HepG2 (cell line): ENCODE data around the gene CACTIN. TPM values are rescaled to one million over a fixed set of nuclear protein-coding genes. Genes with fewer than 3 reads are reported as not detected.

ENCODE experiments used
- ATAC-seq: fragments of 200-7000 bp; cut with Tn5 transposase; 3 replicates; pipeline ENCODE4 v1.9.1; 2020; ENCODE audit warnings: mild to moderate bottlenecking, moderate library complexity
- BruUV-seq: library from RNA; stranded (reverse); fragments of 400-500 nt; replicated peaks from 2 replicates; lab custom pipeline; 2021; lab: Mats Ljungman, UMichigan
- CTCF ChIA-PET: fragments of 300-600 bp; formaldehyde crosslinking; extraction: SDS; loops from one replicate; lab custom pipeline; 2021; ENCODE audit warnings: low total read pairs, inconsistent platforms, low intra/inter-chr PET ratio; lab: Yijun Ruan, JAX
- POLR2A ChIA-PET: fragments of 350-600 bp; sonication (Branson Sonifier 250); formaldehyde crosslinking; loops from one replicate; lab custom pipeline; 2020; ENCODE audit warnings: antibody characterized with exemption, inconsistent platforms; lab: Yijun Ruan, JAX
- DNase-seq: peaks from one replicate; pipeline ENCODE4 v3.0.0-alpha.2; 2015; ENCODE audit warnings: low spot score
- FAIRE-seq: peaks from 3 replicates; lab custom pipeline; 2011; peaks lifted over from hg19 to GRCh38; lab: Jason Lieb, UNC
- H2AFZ ChIP-seq: one replicate; pipeline ENCODE4 v1.6.1; 2011; ENCODE audit warnings: low read length, inconsistent platforms
- H3K27ac ChIP-seq: fragments of 300-600 bp; 3 replicates; pipeline ENCODE4 v1.8.0; 2011; ENCODE audit warnings: mixed run types, mild to moderate bottlenecking, mixed read lengths, low read length, inconsistent platforms; ENCODE audit not compliant: insufficient read depth; ENCODE audit errors: extremely low read length
- H3K27me3 ChIP-seq, 2 experiments: fragments of 200-600 bp in 1 of 2; 2 replicates in 1 of 2; 3 replicates in 1 of 2; pipeline versions ENCODE4 v1.6.0 to v1.8.0; 2011; ENCODE audit warnings: low read length in 2 of 2, mild to moderate bottlenecking in 2 of 2, moderate library complexity in 2 of 2, inconsistent platforms in 1 of 2; ENCODE audit not compliant: insufficient read depth in 2 of 2, control insufficient read depth in 1 of 2
- H3K36me3 ChIP-seq, 2 experiments: fragments of 200-600 bp in 1 of 2; replicated peaks in 1 of 2; 2 replicates in 1 of 2; 3 replicates in 1 of 2; pipeline versions ENCODE4 v1.5.1 to v1.8.0; 2011; ENCODE audit warnings: low read length in 2 of 2, inconsistent platforms in 1 of 2; ENCODE audit not compliant: insufficient read depth in 2 of 2, control insufficient read depth in 1 of 2
- H3K4me1 ChIP-seq: 2 replicates; pipeline ENCODE4 v1.5.1; 2012; ENCODE audit warnings: low read length, inconsistent platforms; ENCODE audit not compliant: insufficient read depth
- H3K4me2 ChIP-seq: 2 replicates; pipeline ENCODE4 v1.6.0; 2011; ENCODE audit warnings: low read depth, low read length, inconsistent platforms
- H3K4me3 ChIP-seq, 3 experiments: fragments of 200-600 bp in 1 of 3; sonication (generic), shearing (Covaris generic) in 1 of 3; replicated peaks in 1 of 3; 2 replicates each; pipeline ENCODE4 v1.5.1; 2011 to 2016; ENCODE audit warnings: low read length in 3 of 3, inconsistent platforms in 2 of 3, low read depth in 2 of 3, mild to moderate bottlenecking in 2 of 3, control low read depth in 1 of 3, mixed read lengths in 1 of 3; ENCODE audit not compliant: insufficient read depth in 1 of 3
- H3K79me2 ChIP-seq: one replicate; pipeline ENCODE4 v1.6.1; 2011; ENCODE audit warnings: low read length, inconsistent platforms; ENCODE audit not compliant: insufficient read depth
- H3K9ac ChIP-seq: 2 replicates; pipeline ENCODE4 v1.6.0; 2011; ENCODE audit warnings: mild to moderate bottlenecking, low read depth, low read length, inconsistent platforms; ENCODE audit not compliant: insufficient read depth
- H3K9me3 ChIP-seq: 2 replicates; pipeline ENCODE4 v1.5.1; 2012; ENCODE audit warnings: mild to moderate bottlenecking, low read length
- H4K20me1 ChIP-seq: 2 replicates; pipeline ENCODE4 v1.6.0; 2011; ENCODE audit warnings: inconsistent platforms, mild to moderate bottlenecking, low read length, moderate library complexity; ENCODE audit not compliant: insufficient read depth
- AGO2 ChIP-seq: fragments of 200-400 bp; formaldehyde crosslinking; optimal IDR thresholded peaks from 2 replicates; pipeline ENCODE3; 2017; ENCODE audit warnings: mild to moderate bottlenecking, low read depth, low read length, moderate library complexity
- ATF7 ChIP-seq, 2 experiments: fragments of 450-650 bp in 1 of 2; sonication (generic) in 1 of 2; formaldehyde crosslinking in 1 of 2; IDR thresholded peaks; 2 replicates each; pipeline versions ENCODE4 v1.4.0 to v1.6.1; 2016 to 2020; ENCODE audit warnings: antibody characterized with exemption in 1 of 2, mild to moderate bottlenecking in 1 of 2, missing genetic modification reagents in 1 of 2
- DR1 ChIP-seq: sonication (generic); formaldehyde crosslinking; IDR thresholded peaks from 2 replicates; pipeline ENCODE4 v1.8.0; 2021; ENCODE audit warnings: mild to moderate bottlenecking, missing genetic modification reagents, inconsistent platforms
- ERF ChIP-seq: IDR thresholded peaks from 2 replicates; pipeline ENCODE4 v1.6.1; 2018; ENCODE audit warnings: missing biosample characterization, missing genetic modification reagents
- GFI1 ChIP-seq: sonication (generic); formaldehyde crosslinking; IDR thresholded peaks from 2 replicates; pipeline ENCODE4 v1.5.0; 2020; ENCODE audit warnings: missing genetic modification reagents, mild to moderate bottlenecking, borderline replicate concordance
- HNRNPL ChIP-seq: fragments of 200-400 bp; formaldehyde crosslinking; IDR thresholded peaks from 2 replicates; pipeline ENCODE4 v1.6.1; 2017; ENCODE audit warnings: mild to moderate bottlenecking, low read depth, low read length
- ISX ChIP-seq: sonication (generic); formaldehyde crosslinking; conservative IDR thresholded peaks from 2 replicates; pipeline ENCODE4 v1.5.0; 2020; ENCODE audit warnings: missing genetic modification reagents
- SYNCRIP ChIP-seq: fragments of 200-400 bp; formaldehyde crosslinking; IDR thresholded peaks from 2 replicates; pipeline ENCODE4 v1.6.1; 2018; ENCODE audit warnings: mild to moderate bottlenecking, low read depth, low read length; ENCODE audit not compliant: insufficient read depth
- ZBTB7B ChIP-seq: sonication (generic); formaldehyde crosslinking; IDR thresholded peaks from 2 replicates; pipeline ENCODE4 v1.4.0; 2020; ENCODE audit warnings: missing genetic modification reagents
- ZNF30 ChIP-seq: sonication (generic); formaldehyde crosslinking; IDR thresholded peaks from 2 replicates; pipeline ENCODE4 v1.5.0; 2020; ENCODE audit warnings: mild to moderate bottlenecking, missing genetic modification reagents
- ZNF343 ChIP-seq: sonication (generic); formaldehyde crosslinking; IDR thresholded peaks from 2 replicates; pipeline ENCODE4 v1.4.0; 2020; ENCODE audit warnings: mild to moderate bottlenecking, missing genetic modification reagents
- ZNF547 ChIP-seq: sonication (generic); formaldehyde crosslinking; IDR thresholded peaks from 2 replicates; pipeline ENCODE4 v1.5.1; 2020; ENCODE audit warnings: mild to moderate bottlenecking, missing genetic modification reagents
- ZNF768 ChIP-seq: sonication (generic); formaldehyde crosslinking; IDR thresholded peaks from 2 replicates; pipeline ENCODE4 v1.4.0; 2020; ENCODE audit warnings: missing genetic modification reagents
- WGBS: methylation state at CpG from one replicate; pipeline ENCODE4 v1.1.6; 2017; ENCODE audit warnings: low lambda C conversion rate; 5-methylcytosine and 5-hydroxymethylcytosine counted together
- in situ Hi-C: cut with HindIII; loops from 2 replicates; pipeline ENCODE4 v1.10.0; 2017; ENCODE audit warnings: low pct_unique_long_range_greater_than_20kb; ENCODE audit not compliant: extremely low pct_ligation_motif_present
- intact Hi-C: fragments of 100-400 bp; cut with micrococcal nuclease; formaldehyde crosslinking; loops from one replicate; pipeline ENCODE4 v1.10.0; 2022; ENCODE audit not compliant: unreplicated experiment
- polyA plus RNA-seq, 8 experiments: library from polyadenylated mRNA; depleted of rRNA in 3 of 8; stranded (reverse) in 7 of 8; unstranded in 1 of 8; fragments of >200 nt; fragmentation: Illumina TruSeq in 4 of 8; extraction: Trizol in 4 of 8; gene quantifications; 2 replicates each; pipeline versions ENCODE4 v1.2.1 to v1.2.3, GENCODE V29; 2011 to 2016; ENCODE audit warnings: low read depth in 4 of 8, missing spikeins in 1 of 8, mixed read lengths in 1 of 8; ENCODE audit not compliant: insufficient read depth in 1 of 8
- total RNA-seq, 5 experiments: library from RNA; depleted of rRNA; stranded (reverse); fragments of >200 nt; fragmentation: Illumina TruSeq; extraction: Trizol; gene quantifications; 2 replicates each; pipeline ENCODE4 v1.2.3, GENCODE V29; 2016; ENCODE audit warnings: low read depth in 1 of 5
- TF ChIP-seq, protein P1 (sequence below): sonication (generic); formaldehyde crosslinking; IDR thresholded peaks from 2 replicates; pipeline ENCODE4 v1.4.0; 2020; ENCODE audit warnings: mild to moderate bottlenecking, missing genetic modification reagents
- TF ChIP-seq, protein P2 (sequence below): sonication (generic); formaldehyde crosslinking; IDR thresholded peaks from 2 replicates; pipeline ENCODE4 v1.5.0; 2020; ENCODE audit warnings: missing genetic modification reagents
- TF ChIP-seq, protein P3 (sequence below): sonication (generic); formaldehyde crosslinking; IDR thresholded peaks from 2 replicates; pipeline ENCODE4 v1.4.0; 2020; ENCODE audit warnings: missing genetic modification reagents

CACTIN gene
- total and polyA plus RNA-seq, 2 of the 13 experiments (the other 11 are each of a cell fraction or from before 2014, with no cell fraction given) = 10.0 to 16.6 TPM

DNA sequence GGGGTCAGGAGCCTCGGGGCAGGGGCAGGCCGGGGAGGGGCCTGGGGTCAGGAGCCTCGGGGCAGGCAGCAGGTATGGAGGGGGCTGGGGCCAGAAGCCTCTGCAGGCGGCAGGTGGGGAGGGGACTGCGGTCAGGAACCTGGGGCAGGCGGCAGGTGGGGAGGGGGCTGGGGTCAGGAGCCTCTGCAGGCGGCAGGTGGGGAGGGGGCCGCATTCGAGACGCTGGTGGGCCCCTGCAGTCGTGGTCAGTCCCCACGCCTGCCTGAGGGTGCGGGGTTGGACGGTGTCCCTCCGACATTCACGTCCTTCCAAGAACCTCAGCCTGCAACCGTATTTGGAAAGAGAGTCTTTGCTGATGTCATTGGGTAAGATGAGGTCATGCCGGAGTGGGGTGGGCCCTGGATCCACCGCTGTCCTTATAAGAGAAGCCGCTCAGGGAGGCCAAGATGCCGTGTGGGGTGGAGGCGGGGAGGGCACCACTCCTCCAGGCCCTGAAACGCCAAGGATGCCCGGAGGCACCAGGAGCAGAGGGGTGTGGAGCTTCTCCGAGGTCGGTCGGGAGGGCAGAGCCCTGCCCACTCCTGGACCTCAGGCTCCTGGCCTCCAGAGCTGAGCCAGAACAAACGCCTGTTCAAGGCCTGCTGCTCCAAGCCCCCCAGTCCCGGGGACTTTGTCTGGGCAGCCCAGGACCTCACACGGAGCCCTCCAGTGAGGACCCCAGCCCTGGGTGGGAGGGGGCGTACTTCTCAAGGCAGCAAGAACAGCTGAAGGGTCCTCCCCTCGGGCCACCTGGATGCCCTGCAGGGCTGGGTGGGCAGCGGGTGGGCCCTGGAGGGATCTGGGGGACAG lies 43.6 kb upstream of the CACTIN start:
- TF ChIP-seq, protein P1, sequence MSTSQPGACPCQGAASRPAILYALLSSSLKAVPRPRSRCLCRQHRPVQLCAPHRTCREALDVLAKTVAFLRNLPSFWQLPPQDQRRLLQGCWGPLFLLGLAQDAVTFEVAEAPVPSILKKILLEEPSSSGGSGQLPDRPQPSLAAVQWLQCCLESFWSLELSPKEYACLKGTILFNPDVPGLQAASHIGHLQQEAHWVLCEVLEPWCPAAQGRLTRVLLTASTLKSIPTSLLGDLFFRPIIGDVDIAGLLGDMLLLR (CRISPR knock-in tag) = no peak
- TF ChIP-seq, protein P2, sequence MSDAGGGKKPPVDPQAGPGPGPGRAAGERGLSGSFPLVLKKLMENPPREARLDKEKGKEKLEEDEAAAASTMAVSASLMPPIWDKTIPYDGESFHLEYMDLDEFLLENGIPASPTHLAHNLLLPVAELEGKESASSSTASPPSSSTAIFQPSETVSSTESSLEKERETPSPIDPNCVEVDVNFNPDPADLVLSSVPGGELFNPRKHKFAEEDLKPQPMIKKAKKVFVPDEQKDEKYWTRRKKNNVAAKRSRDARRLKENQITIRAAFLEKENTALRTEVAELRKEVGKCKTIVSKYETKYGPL (CRISPR knock-in tag) = no peak
- TF ChIP-seq ATF7 (IDR thresholded peaks at IDR 0.05) (peak; percentile 11; the same call in 1 of the 2 replicates), ATF7 (CRISPR knock-in tag; IDR thresholded peaks at IDR 0.05) (no peak), ZNF768 (CRISPR knock-in tag) (no peak), GFI1 (CRISPR knock-in tag) (no peak), ZNF30 (no peak), ZNF343 (no peak), DR1 (CRISPR knock-in tag) (no peak), AGO2 (peak; percentile 21), SYNCRIP (no peak), ERF (CRISPR knock-in tag) (no peak), ZBTB7B (no peak), HNRNPL (no peak), ZNF547 (CRISPR knock-in tag) (no peak), ISX (CRISPR knock-in tag) (no peak)
- TF ChIP-seq, protein P3, sequence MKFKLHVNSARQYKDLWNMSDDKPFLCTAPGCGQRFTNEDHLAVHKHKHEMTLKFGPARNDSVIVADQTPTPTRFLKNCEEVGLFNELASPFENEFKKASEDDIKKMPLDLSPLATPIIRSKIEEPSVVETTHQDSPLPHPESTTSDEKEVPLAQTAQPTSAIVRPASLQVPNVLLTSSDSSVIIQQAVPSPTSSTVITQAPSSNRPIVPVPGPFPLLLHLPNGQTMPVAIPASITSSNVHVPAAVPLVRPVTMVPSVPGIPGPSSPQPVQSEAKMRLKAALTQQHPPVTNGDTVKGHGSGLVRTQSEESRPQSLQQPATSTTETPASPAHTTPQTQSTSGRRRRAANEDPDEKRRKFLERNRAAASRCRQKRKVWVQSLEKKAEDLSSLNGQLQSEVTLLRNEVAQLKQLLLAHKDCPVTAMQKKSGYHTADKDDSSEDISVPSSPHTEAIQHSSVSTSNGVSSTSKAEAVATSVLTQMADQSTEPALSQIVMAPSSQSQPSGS (CRISPR knock-in tag) = no peak
- Histone ChIP-seq H3K9me3 (no peaks in the 10 kb centered on the region), H4K20me1 (no peaks in the 10 kb centered on the region), H3K27me3 (no peaks in the 10 kb centered on the region), H3K4me3 (no peak overlapping the region), H3K4me2 (no peak overlapping the region), H3K27ac (no peak overlapping the region), H3K79me2 (no peaks in the 10 kb centered on the region), H3K36me3 (no peaks in the 10 kb centered on the region; a peak in 2 of 5 replicates), H2AFZ (no peak overlapping the region), H3K4me1 (peaks cover 21% of the 10 kb centered on the region), H3K9ac (no peak overlapping the region)
- ATAC-seq = no peak
- in situ Hi-C loops (no loop called here), intact Hi-C loops (loop anchor here (5.0 kb wide), 1 partner anchor 32 kb away; the partner anchor contains the start of gene PIP5K1C)
- WGBS = 90% methylated on average over 21 of the region's 33 CpGs
- ChIA-PET POLR2A (no interaction called here), CTCF (no interaction called here)
- BruUV-seq = no TSS peak
- FAIRE-seq = no peak
- DNase-seq = no peak
